HFF-Myc (cell line): ENCODE results near the gene ASPDH.

Experiments used
- DNase-seq: peaks from one replicate; pipeline ENCODE4 v3.0.0-alpha.2; 2011; ENCODE audit warnings: low read depth; ENCODE audit errors: extremely low read depth
- H3K4me3 ChIP-seq: replicated peaks from 2 replicates; pipeline ENCODE4 v1.5.1; 2011; ENCODE audit warnings: low read depth, mild to moderate bottlenecking, control low read depth, low read length
- TF ChIP-seq, protein P1 (sequence below): IDR thresholded peaks from 2 replicates; pipeline ENCODE4 v1.5.1; 2012; ENCODE audit warnings: mild to moderate bottlenecking, low read depth, low read length, control low read depth; ENCODE audit errors: missing control alignments

The ASPDH gene

DNA sequence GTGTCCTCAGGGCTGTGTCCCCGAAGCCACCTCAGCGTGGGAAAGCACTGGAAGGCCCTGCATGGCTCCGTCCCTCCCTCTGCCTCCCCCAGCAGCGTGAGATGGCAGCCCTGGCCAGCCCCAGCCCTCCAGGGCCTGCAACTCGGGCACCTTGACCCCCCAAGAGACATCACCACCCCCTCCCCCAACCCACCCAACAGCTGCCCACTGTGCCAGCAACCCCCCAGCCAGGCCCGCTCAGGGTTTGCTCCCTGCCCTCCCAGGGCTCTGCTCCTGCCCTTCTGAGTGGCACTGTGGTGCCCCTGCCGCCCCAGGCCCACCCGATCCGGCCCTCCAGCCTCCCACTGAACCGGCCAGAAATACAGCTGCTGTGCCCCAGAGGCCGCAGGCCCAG lies 1.5 kb upstream of the ASPDH start:
- no peak overlapping the region for H3K4me3 ChIP-seq
- DNase-seq, result no peak
- TF ChIP-seq, protein P1, sequence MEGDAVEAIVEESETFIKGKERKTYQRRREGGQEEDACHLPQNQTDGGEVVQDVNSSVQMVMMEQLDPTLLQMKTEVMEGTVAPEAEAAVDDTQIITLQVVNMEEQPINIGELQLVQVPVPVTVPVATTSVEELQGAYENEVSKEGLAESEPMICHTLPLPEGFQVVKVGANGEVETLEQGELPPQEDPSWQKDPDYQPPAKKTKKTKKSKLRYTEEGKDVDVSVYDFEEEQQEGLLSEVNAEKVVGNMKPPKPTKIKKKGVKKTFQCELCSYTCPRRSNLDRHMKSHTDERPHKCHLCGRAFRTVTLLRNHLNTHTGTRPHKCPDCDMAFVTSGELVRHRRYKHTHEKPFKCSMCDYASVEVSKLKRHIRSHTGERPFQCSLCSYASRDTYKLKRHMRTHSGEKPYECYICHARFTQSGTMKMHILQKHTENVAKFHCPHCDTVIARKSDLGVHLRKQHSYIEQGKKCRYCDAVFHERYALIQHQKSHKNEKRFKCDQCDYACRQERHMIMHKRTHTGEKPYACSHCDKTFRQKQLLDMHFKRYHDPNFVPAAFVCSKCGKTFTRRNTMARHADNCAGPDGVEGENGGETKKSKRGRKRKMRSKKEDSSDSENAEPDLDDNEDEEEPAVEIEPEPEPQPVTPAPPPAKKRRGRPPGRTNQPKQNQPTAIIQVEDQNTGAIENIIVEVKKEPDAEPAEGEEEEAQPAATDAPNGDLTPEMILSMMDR, result no peak

DNA sequence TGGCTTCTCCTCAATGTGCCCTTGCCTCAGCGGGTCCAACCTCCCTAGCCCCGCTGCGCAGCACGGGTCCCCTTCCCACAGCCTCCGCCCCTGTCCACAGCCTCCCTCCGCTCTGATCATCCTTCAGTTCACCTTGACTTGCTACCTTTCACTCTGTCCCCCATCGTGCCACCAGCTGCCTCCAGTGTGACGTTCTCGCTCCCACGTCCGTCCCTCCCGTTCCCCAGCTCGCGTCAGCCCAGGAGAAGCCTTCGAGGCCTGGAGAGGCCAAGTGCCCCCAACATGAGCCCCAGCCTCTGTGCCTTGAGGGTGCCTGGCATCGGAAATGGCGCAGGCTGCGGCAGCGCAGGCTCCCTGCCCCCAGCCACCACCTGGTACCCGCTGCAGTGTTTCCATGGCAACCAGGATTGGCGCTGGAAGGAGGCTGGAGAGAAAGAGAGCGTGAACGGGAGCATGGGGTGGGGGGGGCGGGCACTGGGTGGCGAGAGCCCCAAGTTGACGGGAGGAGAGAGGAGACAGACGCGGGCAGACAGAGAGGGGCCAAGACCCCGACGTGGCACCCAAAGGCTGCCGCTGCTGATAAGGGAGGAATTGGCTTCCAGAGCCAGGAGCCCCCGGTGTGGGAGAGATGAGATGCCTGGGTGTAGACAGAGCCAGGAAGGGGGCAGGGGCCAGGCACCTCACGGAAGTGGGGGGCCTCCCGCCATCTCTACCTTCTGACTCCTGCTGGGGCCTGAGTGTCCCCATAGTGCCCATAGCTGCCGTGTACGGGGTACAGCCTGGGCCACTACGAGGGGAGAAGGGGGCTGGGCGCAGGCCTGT lies 844 bp upstream of the ASPDH start:
- TF ChIP-seq, protein P1, result no peak
- DNase-seq, result no peak
- H3K4me3 ChIP-seq, result no peak overlapping the region

DNA sequence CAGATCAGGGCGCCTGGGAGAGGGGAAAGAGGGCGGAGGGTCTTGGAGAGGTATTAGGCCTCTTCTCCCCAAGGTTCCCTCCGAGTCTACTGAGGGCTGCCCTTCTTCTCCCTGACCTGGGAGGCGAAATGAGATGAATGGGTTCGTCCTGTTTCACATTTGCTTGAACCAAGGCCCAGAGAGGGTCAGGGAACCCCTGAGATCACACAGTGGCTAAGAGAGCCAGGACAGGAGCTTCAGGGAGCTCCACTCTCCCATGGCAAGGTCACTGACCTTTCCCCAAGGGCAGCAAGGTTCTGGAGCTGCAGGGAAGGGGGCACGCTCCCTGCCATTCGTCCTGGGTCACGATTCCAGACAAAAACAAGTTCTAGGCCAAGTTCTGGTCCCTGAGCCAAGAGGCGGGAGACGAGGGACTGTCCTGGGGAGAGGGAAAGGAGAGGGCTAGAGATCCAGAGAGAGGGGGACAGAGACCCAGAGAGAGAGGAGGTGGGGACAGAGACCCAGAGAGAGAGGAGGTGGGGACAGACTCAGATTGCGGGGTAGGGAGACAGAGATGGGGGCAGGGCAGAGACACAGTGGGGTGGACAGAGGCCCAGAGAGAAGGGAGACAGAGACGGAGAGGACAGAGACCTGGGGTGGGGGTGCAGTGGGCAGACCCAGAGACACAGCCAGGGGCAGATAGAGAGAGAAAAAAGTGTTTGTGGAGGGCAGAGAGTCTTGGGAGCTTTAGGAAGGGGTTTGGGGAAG lies 541 bp downstream of the ASPDH start:
- no peak overlapping the region for H3K4me3 ChIP-seq
- TF ChIP-seq, protein P1, result no peak
- DNase-seq, result no peak

DNA sequence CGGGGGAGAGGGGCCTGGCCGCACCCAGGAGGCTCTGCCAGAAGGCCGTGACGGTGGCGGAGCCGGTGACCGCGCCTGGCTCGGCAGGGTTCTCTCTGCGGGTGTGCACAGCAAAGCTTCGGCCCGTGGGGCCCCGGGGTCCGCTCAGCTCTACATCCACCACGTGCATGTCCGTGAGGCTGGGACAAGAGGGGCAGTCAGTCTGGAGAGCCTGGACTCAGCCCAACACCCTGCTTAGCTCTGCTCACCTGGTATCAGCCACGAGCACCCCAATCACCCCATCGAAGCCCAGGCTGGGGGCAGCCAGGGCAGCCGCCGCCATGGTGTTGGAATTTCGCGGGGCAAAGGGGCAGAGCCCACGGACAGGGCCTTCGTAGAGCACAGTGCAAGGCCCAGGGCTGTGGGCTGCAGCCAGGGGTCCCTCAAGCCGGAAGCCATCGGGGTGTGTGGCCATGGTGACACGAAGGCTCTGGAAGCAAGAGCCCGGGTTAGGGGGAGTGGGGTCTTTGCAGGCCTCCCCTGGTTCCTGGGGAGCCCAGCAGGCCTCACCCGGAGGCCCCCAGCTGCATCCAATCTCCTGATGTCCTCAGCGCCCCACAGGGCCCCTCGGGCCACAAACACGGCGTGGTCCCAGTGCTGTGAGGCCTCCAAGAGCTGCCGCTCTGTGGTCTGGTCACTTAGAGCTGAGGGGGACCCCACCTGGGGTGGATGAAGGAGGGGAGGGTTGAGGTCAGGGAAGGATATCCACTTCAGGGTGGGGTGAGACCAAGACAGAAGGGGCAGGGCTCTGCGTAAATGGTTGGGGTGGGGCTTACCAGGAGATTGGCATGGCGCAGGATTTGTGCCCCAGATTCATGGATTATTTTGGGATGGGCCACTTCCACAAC lies 1.4 kb downstream of the ASPDH start:
- peak overlapping the region; percentile 68 for H3K4me3 ChIP-seq
- DNase-seq, result no peak
- TF ChIP-seq, protein P1, result no peak

DNA sequence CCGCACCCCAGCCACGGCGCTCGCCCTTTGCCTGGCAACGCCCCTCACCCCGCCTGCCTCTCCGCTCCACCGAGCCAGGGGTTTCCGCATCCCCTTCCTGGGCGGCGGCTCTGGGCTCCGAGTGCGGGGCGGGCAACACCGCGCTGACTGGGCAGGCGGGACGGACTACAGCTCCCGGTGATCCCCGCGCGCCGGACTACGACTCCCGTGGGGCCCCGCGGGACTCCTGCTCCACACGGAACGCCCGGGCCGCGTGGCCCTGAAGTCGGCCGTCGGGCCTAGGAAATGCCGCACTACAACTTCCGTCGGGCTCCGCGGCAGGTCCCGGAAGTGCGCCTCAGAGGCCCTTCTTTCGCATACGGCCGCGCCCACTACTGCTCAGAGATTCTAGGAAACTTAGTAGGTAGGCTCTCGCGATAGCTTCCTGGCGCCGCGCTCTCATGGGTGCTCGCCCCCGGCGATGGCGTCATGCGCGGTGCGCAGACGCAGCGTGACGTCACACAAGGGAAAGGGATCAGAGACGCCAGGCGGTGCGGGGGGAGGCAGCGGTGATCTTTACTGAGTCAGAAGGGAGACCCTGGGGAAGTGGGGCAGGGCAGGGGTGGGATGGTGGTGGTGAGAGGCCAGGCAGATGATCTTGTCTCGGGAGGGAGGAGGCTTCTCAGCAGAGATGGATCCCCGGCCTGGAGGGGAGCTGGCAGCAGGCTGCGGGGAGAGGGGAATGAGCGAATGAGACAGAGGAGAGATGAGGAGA lies 2.5 kb downstream of the ASPDH start, which contains the start of gene JOSD2:
TSS of gene JOSD2 (minus strand) at position 123 of the 754 bp plus-strand sequence. CDS start 760 bp downstream, outside the sequence.
- H3K4me3 ChIP-seq, result peak within 1 kb of the TSS; percentile 68
- DNase-seq, result peak; percentile 96
- TF ChIP-seq, protein P1, result no peak

DNA sequence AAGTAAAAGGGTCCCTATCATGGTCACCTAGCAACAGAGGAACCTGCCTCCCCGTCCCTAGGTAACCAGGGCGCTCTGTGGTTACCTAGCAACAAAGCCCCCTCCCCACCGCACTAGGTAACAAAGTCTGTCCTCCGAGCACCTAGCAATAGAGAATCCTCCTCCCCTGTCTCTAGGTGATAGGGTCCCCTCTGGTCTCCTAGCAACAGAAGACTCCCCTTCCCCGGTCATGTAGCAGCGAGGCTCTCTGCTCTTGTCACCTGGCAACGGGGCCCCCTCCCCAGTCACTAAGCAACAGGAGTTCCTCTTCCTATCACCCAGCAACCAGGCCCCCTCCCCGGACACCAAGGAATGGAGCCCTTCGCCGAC lies 3.0 kb downstream of the ASPDH start:
- no peak for DNase-seq
- TF ChIP-seq, protein P1, result no peak
- peak overlapping the region; percentile 68 for H3K4me3 ChIP-seq
